Measurements from ENCODE around the gene MFSD6. TPM values are rescaled to one million over a fixed set of nuclear protein-coding genes. Genes with fewer than 3 reads are reported as not detected.
"Not testable (repeated sequence)": the region's sequence is repeated elsewhere in the genome, so short reads cannot be mapped to it uniquely, and the experiment has no call there.

The MFSD6 gene
- total RNA-seq, 5 donors from 2014 or later (not counting 1 experiment from before 2014, with no cell fraction given): 42.3 to 47.4 (median 44.4) TPM

DNA sequence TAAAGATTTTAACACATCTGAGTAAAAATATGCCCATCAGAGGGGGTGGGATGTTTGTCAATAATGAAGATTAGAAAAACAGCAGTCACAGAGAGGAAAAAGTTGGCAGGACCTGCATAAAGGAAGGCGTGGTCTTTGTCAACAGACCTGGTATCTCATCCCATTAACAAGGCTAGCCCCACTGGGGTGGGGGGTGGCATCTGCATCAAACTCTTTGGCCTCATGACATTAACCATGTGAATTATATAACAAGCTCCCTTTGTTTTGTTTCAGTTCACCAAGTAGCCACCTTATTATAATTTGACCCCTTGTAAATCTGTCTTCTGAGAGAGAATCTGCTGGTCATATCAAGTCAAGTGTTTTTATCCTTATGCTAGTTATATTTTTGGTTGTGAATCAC, 97.5 kb downstream of the MFSD6 start:
- H3K9me3 Mint-ChIP-seq: no peaks in the 10 kb centered on the region
- no CpG with 5 or more reads among the region's 1 CpG for WGBS (ENCODE audit: insufficient coverage)
- H3K4me3 Mint-ChIP-seq: no peak overlapping the region
- H3K27me3 Mint-ChIP-seq: no peaks in the 10 kb centered on the region
- H3K36me3 Mint-ChIP-seq: peaks cover 50% of the 10 kb centered on the region
- H3K27ac ChIP-seq (ENCODE audit: low read length): no peak overlapping the region
- H3K4me1 Mint-ChIP-seq: peaks cover 8 to 24% (median 15%) of the 10 kb centered on the region in 3 donors
- peaks cover 12 to 72% of the 10 kb centered on the region in 2 donors for H3K36me3 ChIP-seq (ENCODE audit: control insufficient read depth in 2 of 2, extremely low read depth in 1 of 2, insufficient read depth in 1 of 2, low read length in 1 of 2)
- ATAC-seq (replicated peaks in 1 of 4): no peak
- CTCF ChIA-PET: no interaction called here
- H3K27me3 ChIP-seq (replicated peaks in 1 of 2; ENCODE audit: control insufficient read depth in 2 of 2, extremely low read depth in 1 of 2, insufficient read depth in 2 of 2, low read length in 1 of 2): no peaks in the 10 kb centered on the region
- H3K4me1 ChIP-seq (ENCODE audit: control insufficient read depth in 1 of 2, extremely low read depth in 1 of 2, insufficient read depth in 2 of 2, low read length in 2 of 2): no peaks in the 10 kb centered on the region
- no peak overlapping the region for H3K4me3 ChIP-seq (ENCODE audit: control insufficient read depth in 1 of 2, extremely low read depth in 1 of 2, low read length in 1 of 2)
- H3K9me3 ChIP-seq: no peaks in the 10 kb centered on the region
- DNase-seq: no peak
- POLR2A ChIA-PET: no interaction called here
- peak overlapping the region; percentile 77 to 78 for H3K27ac Mint-ChIP-seq

DNA sequence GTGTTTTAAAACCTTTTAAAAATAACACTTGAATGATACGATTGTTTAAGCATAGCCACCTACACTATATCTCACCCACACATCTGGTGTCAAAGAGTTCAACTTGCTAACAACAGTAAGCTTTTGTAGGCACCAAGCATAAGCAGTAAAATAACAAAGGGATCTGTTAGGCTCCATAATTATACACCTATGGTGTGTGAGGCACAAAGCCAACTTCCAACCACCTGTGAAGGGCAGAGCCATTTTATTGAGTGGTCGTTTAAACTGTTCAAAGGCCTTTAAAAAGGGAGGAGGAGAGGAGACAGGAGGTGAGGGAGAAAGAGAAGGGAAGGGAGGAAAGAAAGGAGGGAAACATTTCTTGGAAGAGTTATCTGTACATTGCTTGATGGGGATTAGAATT, 98.5 kb downstream of the MFSD6 start:
- Mint-ChIP-seq H3K9me3 (no peaks in the 10 kb centered on the region), H3K27ac (peak overlapping the region; percentile 73 to 88), H3K36me3 (peaks cover 47% of the 10 kb centered on the region), H3K4me3 (no peak overlapping the region), H3K27me3 (no peaks in the 10 kb centered on the region), H3K4me1 (peaks cover 4 to 19% (median 10%) of the 10 kb centered on the region in 3 donors)
- H3K36me3 ChIP-seq (ENCODE audit: control insufficient read depth in 2 of 2, extremely low read depth in 1 of 2, insufficient read depth in 1 of 2, low read length in 1 of 2): peaks cover 12 to 63% of the 10 kb centered on the region in 2 donors
- DNase-seq: no peak
- no CpG with 5 or more reads among the region's 2 CpGs for WGBS (ENCODE audit: insufficient coverage)
- no peaks in the 10 kb centered on the region for H3K27me3 ChIP-seq (replicated peaks in 1 of 2; ENCODE audit: control insufficient read depth in 2 of 2, extremely low read depth in 1 of 2, insufficient read depth in 2 of 2, low read length in 1 of 2)
- no peak overlapping the region for H3K27ac ChIP-seq (ENCODE audit: low read length)
- no peak overlapping the region for H3K4me3 ChIP-seq (ENCODE audit: control insufficient read depth in 1 of 2, extremely low read depth in 1 of 2, low read length in 1 of 2)
- no peak for ATAC-seq (replicated peaks in 1 of 4)
- no peaks in the 10 kb centered on the region for H3K4me1 ChIP-seq (ENCODE audit: control insufficient read depth in 1 of 2, extremely low read depth in 1 of 2, insufficient read depth in 2 of 2, low read length in 2 of 2)
- CTCF ChIA-PET: interaction anchor here in 1 of 2 donors (0.6 kb wide), 1 partner anchor 298 kb away, joined by 5 read pairs; no protein-coding TSS in a partner anchor
- no peaks in the 10 kb centered on the region for H3K9me3 ChIP-seq
- POLR2A ChIA-PET: interaction anchor here in 1 of 2 donors (0.7 kb wide), 1 partner anchor 108 kb away, joined by 3 read pairs; no protein-coding TSS in a partner anchor

DNA sequence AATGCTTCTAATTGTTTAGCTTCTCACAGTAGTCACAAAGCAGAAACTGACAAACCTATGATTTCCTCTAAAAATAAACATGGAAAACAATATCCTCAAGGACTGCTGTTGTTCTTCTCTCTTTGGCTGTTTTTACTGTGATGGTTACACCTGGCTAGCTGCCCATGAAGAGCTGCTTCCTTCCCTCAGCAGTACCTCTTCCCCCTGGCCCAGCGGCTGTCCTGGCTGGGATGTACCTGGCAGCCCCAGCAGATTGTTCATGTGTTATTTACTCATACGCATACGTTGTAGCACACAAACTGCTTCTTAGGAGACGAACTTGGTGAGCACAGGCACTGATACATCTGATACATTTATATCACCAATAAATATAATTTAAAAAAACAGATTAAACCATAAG, 99.0 kb downstream of the MFSD6 start:
- Histone ChIP-seq H3K36me3 (ENCODE audit: control insufficient read depth in 2 of 2, extremely low read depth in 1 of 2, insufficient read depth in 1 of 2, low read length in 1 of 2) (peaks cover 12 to 63% of the 10 kb centered on the region in 2 donors), H3K4me1 (ENCODE audit: control insufficient read depth in 1 of 2, extremely low read depth in 1 of 2, insufficient read depth in 2 of 2, low read length in 2 of 2) (no peaks in the 10 kb centered on the region), H3K27me3 (replicated peaks in 1 of 2; ENCODE audit: control insufficient read depth in 2 of 2, extremely low read depth in 1 of 2, insufficient read depth in 2 of 2, low read length in 1 of 2) (no peaks in the 10 kb centered on the region), H3K4me3 (ENCODE audit: control insufficient read depth in 1 of 2, extremely low read depth in 1 of 2, low read length in 1 of 2) (no peak overlapping the region), H3K9me3 (no peaks in the 10 kb centered on the region), H3K27ac (ENCODE audit: low read length) (no peak overlapping the region)
- ATAC-seq (replicated peaks in 1 of 4) (no peak), DNase-seq (no peak)
- POLR2A ChIA-PET: interaction anchor here in 1 of 2 donors (0.7 kb wide), 1 partner anchor 107 kb away, joined by 3 read pairs; no protein-coding TSS in a partner anchor
- Mint-ChIP-seq H3K9me3 (no peaks in the 10 kb centered on the region), H3K4me3 (no peak overlapping the region), H3K4me1 (peaks cover 4 to 19% (median 10%) of the 10 kb centered on the region in 3 donors), H3K36me3 (peaks cover 47% of the 10 kb centered on the region), H3K27ac (peak overlapping the region; percentile 25 to 88), H3K27me3 (no peaks in the 10 kb centered on the region)
- CTCF ChIA-PET: no interaction called here
- no CpG with 5 or more reads among the region's 4 CpGs for whole genome bisulfite sequencing (ENCODE audit: insufficient coverage)

DNA sequence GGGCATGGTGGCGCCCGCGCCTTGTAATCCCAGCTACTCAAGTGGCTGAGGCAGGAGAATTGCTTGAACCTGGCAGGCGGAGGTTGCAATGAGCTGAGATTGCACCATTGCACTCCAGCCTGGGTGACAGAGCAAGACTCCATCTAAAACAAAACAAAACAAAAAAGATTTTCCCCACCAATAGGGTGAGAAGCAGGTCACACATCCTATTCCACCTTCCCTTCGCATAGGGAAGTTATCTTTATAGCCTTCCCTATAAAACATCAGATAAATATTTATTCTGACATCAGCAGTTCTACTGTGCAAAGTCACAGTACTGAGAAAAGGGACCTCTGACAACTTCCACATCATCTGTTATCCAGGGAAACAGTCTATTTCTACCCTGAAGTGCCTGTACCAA, 101.7 kb downstream of the MFSD6 start:
- not testable (repeated sequence) for H3K4me3 ChIP-seq (ENCODE audit: control insufficient read depth in 1 of 2, extremely low read depth in 1 of 2, low read length in 1 of 2); DNase-seq; H3K27me3 ChIP-seq (replicated peaks in 1 of 2; ENCODE audit: control insufficient read depth in 2 of 2, extremely low read depth in 1 of 2, insufficient read depth in 2 of 2, low read length in 1 of 2); H3K4me1 ChIP-seq (ENCODE audit: control insufficient read depth in 1 of 2, extremely low read depth in 1 of 2, insufficient read depth in 2 of 2, low read length in 2 of 2); H3K9me3 ChIP-seq; H3K27me3 Mint-ChIP-seq; H3K27ac ChIP-seq (ENCODE audit: low read length); ATAC-seq (replicated peaks in 1 of 4); H3K9me3 Mint-ChIP-seq; H3K4me3 Mint-ChIP-seq; H3K27ac Mint-ChIP-seq
- Mint-ChIP-seq H3K36me3 (peaks cover 29% of the 10 kb centered on the region), H3K4me1 (peaks cover 7 to 21% (median 8%) of the 10 kb centered on the region in 3 donors)
- 92% methylated on average over 2 of the region's 5 CpGs for WGBS (ENCODE audit: insufficient coverage)
- ChIA-PET POLR2A (interaction anchor here in 1 of 2 donors (0.6 kb wide), 2 partner anchors 129 to 201 kb away, joined by 3 read pairs; no protein-coding TSS in a partner anchor), CTCF (interaction anchor here in 1 of 2 donors (0.7 kb wide), 1 partner anchor 42 kb away, joined by 3 read pairs; no protein-coding TSS in a partner anchor)
- H3K36me3 ChIP-seq (ENCODE audit: control insufficient read depth in 2 of 2, extremely low read depth in 1 of 2, insufficient read depth in 1 of 2, low read length in 1 of 2): peaks cover 7 to 59% of the 10 kb centered on the region in 2 donors

DNA sequence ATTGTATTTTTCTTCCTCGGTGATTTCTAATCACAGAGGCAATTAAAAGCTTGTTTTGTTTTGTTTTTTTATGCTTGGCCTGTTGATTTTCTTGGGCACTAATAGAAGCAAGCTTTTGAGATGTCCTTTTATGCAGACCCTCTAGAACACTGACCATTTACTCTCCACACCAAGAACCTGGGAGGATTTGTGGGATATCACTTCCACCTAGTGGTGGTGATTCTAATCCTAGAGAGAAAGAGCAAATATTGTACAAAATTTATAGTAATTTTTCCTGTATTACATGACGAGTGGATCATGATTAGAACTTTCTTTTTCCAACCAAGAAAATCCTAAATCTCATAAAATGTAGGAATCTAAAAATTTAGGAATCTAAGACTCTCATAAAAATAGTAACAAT, 102.9 kb downstream of the MFSD6 start:
- H3K4me3 ChIP-seq (ENCODE audit: control insufficient read depth in 1 of 2, extremely low read depth in 1 of 2, low read length in 1 of 2): no peak overlapping the region
- DNase-seq: no peak
- no peaks in the 10 kb centered on the region for H3K9me3 ChIP-seq
- Mint-ChIP-seq H3K27ac (peak overlapping the region in 1 of 2 donors; percentile 4), H3K9me3 (no peaks in the 10 kb centered on the region), H3K36me3 (peaks cover 22% of the 10 kb centered on the region), H3K4me1 (peaks cover 15 to 25% (median 20%) of the 10 kb centered on the region in 3 donors), H3K4me3 (no peak overlapping the region), H3K27me3 (no peaks in the 10 kb centered on the region)
- peaks cover under 1 to 11% of the 10 kb centered on the region in 2 experiments for H3K4me1 ChIP-seq (ENCODE audit: control insufficient read depth in 1 of 2, extremely low read depth in 1 of 2, insufficient read depth in 2 of 2, low read length in 2 of 2)
- no peak for ATAC-seq (replicated peaks in 1 of 4)
- ChIA-PET POLR2A (no interaction called here), CTCF (interaction anchor here in 1 of 2 donors (1.0 kb wide), 1 partner anchor 130 kb away, joined by 4 read pairs; no protein-coding TSS in a partner anchor)
- no peaks in the 10 kb centered on the region for H3K27me3 ChIP-seq (replicated peaks in 1 of 2; ENCODE audit: control insufficient read depth in 2 of 2, extremely low read depth in 1 of 2, insufficient read depth in 2 of 2, low read length in 1 of 2)
- H3K27ac ChIP-seq (ENCODE audit: low read length): no peak overlapping the region
- H3K36me3 ChIP-seq (ENCODE audit: control insufficient read depth in 2 of 2, extremely low read depth in 1 of 2, insufficient read depth in 1 of 2, low read length in 1 of 2): peaks cover 7 to 47% of the 10 kb centered on the region in 2 donors
- WGBS (ENCODE audit: insufficient coverage): no CpG with 5 or more reads among the region's 2 CpGs

DNA sequence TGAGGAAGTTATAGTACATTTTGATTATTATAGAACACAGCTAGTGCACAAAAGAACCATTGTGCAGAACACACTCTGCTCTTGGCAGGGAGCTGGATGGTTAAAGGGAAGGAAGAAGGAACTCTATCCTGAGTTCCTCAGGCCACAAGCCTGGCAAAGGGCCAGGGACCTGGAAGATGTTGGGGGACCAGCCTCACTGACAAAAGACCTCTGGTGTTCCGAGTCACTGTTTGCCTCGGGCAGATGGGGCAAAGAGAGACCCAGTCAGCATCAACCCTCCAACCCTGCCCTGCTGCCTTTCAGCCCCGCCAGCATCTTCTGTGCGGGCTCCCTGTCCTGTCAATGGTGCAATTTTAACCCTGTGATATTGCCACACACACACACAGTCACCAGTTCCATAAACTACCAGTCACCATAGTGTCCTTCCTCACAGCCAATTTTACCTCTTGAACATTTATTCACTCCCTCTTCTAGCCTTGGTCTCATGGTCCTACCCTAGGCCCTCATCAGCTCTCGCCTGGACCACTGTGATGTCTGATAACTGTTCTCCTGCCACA, 104.5 kb downstream of the MFSD6 start:
- Mint-ChIP-seq H3K27me3 (no peaks in the 10 kb centered on the region), H3K4me3 (no peak overlapping the region), H3K9me3 (no peaks in the 10 kb centered on the region), H3K27ac (peak overlapping the region in 1 of 2 donors; percentile 78), H3K4me1 (peaks cover 24 to 26% (median 25%) of the 10 kb centered on the region in 3 donors), H3K36me3 (peaks cover 16% of the 10 kb centered on the region)
- Histone ChIP-seq H3K9me3 (no peaks in the 10 kb centered on the region), H3K27me3 (replicated peaks in 1 of 2; ENCODE audit: control insufficient read depth in 2 of 2, extremely low read depth in 1 of 2, insufficient read depth in 2 of 2, low read length in 1 of 2) (no peaks in the 10 kb centered on the region), H3K27ac (ENCODE audit: low read length) (no peak overlapping the region), H3K4me3 (ENCODE audit: control insufficient read depth in 1 of 2, extremely low read depth in 1 of 2, low read length in 1 of 2) (no peak overlapping the region), H3K4me1 (ENCODE audit: control insufficient read depth in 1 of 2, extremely low read depth in 1 of 2, insufficient read depth in 2 of 2, low read length in 2 of 2) (peaks cover 9 to 19% of the 10 kb centered on the region in 2 experiments), H3K36me3 (ENCODE audit: control insufficient read depth in 2 of 2, extremely low read depth in 1 of 2, insufficient read depth in 1 of 2, low read length in 1 of 2) (peaks cover 7 to 36% of the 10 kb centered on the region in 2 donors)
- no peak for DNase-seq
- POLR2A ChIA-PET: interaction anchor here in 1 of 2 donors (1.0 kb wide), 1 partner anchor 20 kb away, joined by 3 read pairs; no protein-coding TSS in a partner anchor
- CTCF ChIA-PET: interaction anchor here in 1 of 2 donors (0.7 kb wide), 1 partner anchor 22 kb away, joined by 3 read pairs; no protein-coding TSS in a partner anchor
- WGBS (ENCODE audit: insufficient coverage): 96% methylated on average over 4 of the region's 5 CpGs
- ATAC-seq (replicated peaks in 1 of 4): peak in 1 of 4 experiments; percentile 12
